Neuronal stem cell (in vitro differentiated cells): ENCODE data around the gene GPR26.

Source experiments
- DNase-seq: peaks from one replicate; pipeline ENCODE4 v3.0.0-alpha.2; 2013; ENCODE audit warnings: low spot score
- H2AFZ ChIP-seq: one replicate; pipeline ENCODE4 v1.6.1; 2013; ENCODE audit warnings: mild to moderate bottlenecking, low read length, inconsistent platforms
- H2AK5ac ChIP-seq: 2 replicates; pipeline ENCODE4 v1.6.1; 2013; ENCODE audit warnings: low read depth, mild to moderate bottlenecking, inconsistent platforms, low read length, moderate library complexity, mixed read lengths
- H2BK120ac ChIP-seq: 2 replicates; pipeline ENCODE4 v1.6.1; 2013; ENCODE audit warnings: low read depth, mild to moderate bottlenecking, inconsistent platforms, low read length, moderate library complexity, mixed read lengths
- H2BK12ac ChIP-seq: one replicate; pipeline ENCODE4 v1.6.1; 2013; ENCODE audit warnings: low read length, inconsistent platforms
- H2BK15ac ChIP-seq: 2 replicates; pipeline ENCODE4 v1.6.1; 2013; ENCODE audit warnings: mild to moderate bottlenecking, low read length, inconsistent platforms, mixed read lengths
- H2BK5ac ChIP-seq: one replicate; pipeline ENCODE4 v1.6.1; 2013; ENCODE audit warnings: inconsistent platforms, mild to moderate bottlenecking, low read length, moderate library complexity
- H3K14ac ChIP-seq: one replicate; pipeline ENCODE4 v1.6.1; 2013; ENCODE audit warnings: low read length, inconsistent platforms
- H3K18ac ChIP-seq: 2 replicates; pipeline ENCODE4 v1.6.1; 2013; ENCODE audit warnings: low read length, inconsistent platforms
- H3K23ac ChIP-seq: 2 replicates; pipeline ENCODE4 v1.6.1; 2013; ENCODE audit warnings: low read depth, mild to moderate bottlenecking, mixed read lengths, low read length, inconsistent platforms; ENCODE audit not compliant: poor library complexity
- H3K27ac ChIP-seq: replicated peaks from 3 replicates; pipeline ENCODE4 v1.5.1; 2013; ENCODE audit warnings: low read length, inconsistent platforms
- H3K27me3 ChIP-seq, 3 experiments: 2 replicates each; pipeline ENCODE4 v1.6.1; 2013; ENCODE audit warnings: low read length in 3 of 3, mild to moderate bottlenecking in 2 of 3, inconsistent platforms in 1 of 3, low read depth in 1 of 3, mixed read lengths in 1 of 3, moderate library complexity in 1 of 3; ENCODE audit not compliant: control insufficient read depth in 3 of 3, insufficient read depth in 3 of 3
- H3K36me3 ChIP-seq, 2 donors: replicated peaks in 1 of 2; 2 replicates each; pipeline ENCODE4 v1.6.1; 2013; ENCODE audit warnings: low read length in 2 of 2; ENCODE audit not compliant: control insufficient read depth in 2 of 2, insufficient read depth in 2 of 2
- H3K4ac ChIP-seq: 2 replicates; pipeline ENCODE4 v1.6.1; 2013; ENCODE audit warnings: inconsistent platforms, mild to moderate bottlenecking, low read length, moderate library complexity
- H3K4me1 ChIP-seq, 2 donors: 1 replicate in 1 of 2; 2 replicates in 1 of 2; pipeline ENCODE4 v1.6.1; 2013; ENCODE audit warnings: low read length in 2 of 2, low read depth in 1 of 2; ENCODE audit not compliant: control insufficient read depth in 2 of 2, insufficient read depth in 1 of 2
- H3K4me2 ChIP-seq: one replicate; pipeline ENCODE4 v1.6.1; 2013; ENCODE audit warnings: mild to moderate bottlenecking, low read length, inconsistent platforms; ENCODE audit not compliant: insufficient read depth, poor library complexity, severe bottlenecking
- H3K4me3 ChIP-seq, 2 donors: 2 replicates each; pipeline ENCODE4 v1.5.1; 2013; ENCODE audit warnings: low read length in 2 of 2, mild to moderate bottlenecking in 2 of 2, inconsistent platforms in 1 of 2, moderate library complexity in 1 of 2
- H3K79me1 ChIP-seq: one replicate; pipeline ENCODE4 v1.6.1; 2013; ENCODE audit warnings: low read depth, mild to moderate bottlenecking, inconsistent platforms, low read length, moderate library complexity
- H3K9ac ChIP-seq: one replicate; pipeline ENCODE4 v1.6.1; 2013; ENCODE audit warnings: mild to moderate bottlenecking, low read depth, low read length, inconsistent platforms; ENCODE audit not compliant: poor library complexity
- H3K9me3 ChIP-seq, 2 donors: replicated peaks in 1 of 2; 2 replicates each; pipeline versions ENCODE3 to v1.6.1; 2013; ENCODE audit warnings: low read length in 2 of 2, mild to moderate bottlenecking in 2 of 2, inconsistent platforms in 1 of 2, low read depth in 1 of 2, mixed read lengths in 1 of 2, moderate library complexity in 1 of 2; ENCODE audit not compliant: control insufficient read depth in 2 of 2, insufficient read depth in 1 of 2
- H4K8ac ChIP-seq: one replicate; pipeline ENCODE4 v1.6.1; 2013; ENCODE audit warnings: low read depth, mild to moderate bottlenecking, inconsistent platforms, low read length, moderate library complexity
- H4K91ac ChIP-seq: one replicate; pipeline ENCODE4 v1.6.1; 2013; ENCODE audit warnings: low read length, low read depth, mild to moderate bottlenecking, inconsistent platforms; ENCODE audit not compliant: poor library complexity
- WGBS, 2 donors: extraction: QIAGEN DNeasy Blood & Tissue Kit; methylation state at CpG; one replicate each; pipeline ENCODE4 v1.1.7; 2013; ENCODE audit warnings: missing lambda C conversion rate in 2 of 2, mixed read lengths in 1 of 2; ENCODE audit not compliant: insufficient read length in 2 of 2, insufficient replicate concordance in 1 of 2; ENCODE audit errors: extremely low coverage in 2 of 2; 5-methylcytosine and 5-hydroxymethylcytosine counted together

Gene GPR26

GRCh38 chr10:123683459-123683858, 17.3 kb downstream of the GPR26 start:
- no peak overlapping the region for H4K91ac ChIP-seq
- no peak overlapping the region for H2AK5ac ChIP-seq
- H3K9ac ChIP-seq, result no peak overlapping the region
- DNase-seq, result no peak
- no peak overlapping the region for H2BK12ac ChIP-seq
- no peak overlapping the region for H3K4ac ChIP-seq
- H3K4me3 ChIP-seq, result no peak overlapping the region
- no peak overlapping the region for H3K4me2 ChIP-seq
- no peaks in the 10 kb centered on the region for H3K9me3 ChIP-seq
- no peaks in the 10 kb centered on the region for H3K79me1 ChIP-seq
- H2AFZ ChIP-seq, result no peak overlapping the region
- H3K18ac ChIP-seq, result no peak overlapping the region
- H3K36me3 ChIP-seq, result no peaks in the 10 kb centered on the region
- no peak overlapping the region for H3K23ac ChIP-seq
- WGBS, 2 donors, result no CpG with 5 or more reads among the region's 3 CpGs
- no peak overlapping the region for H3K27ac ChIP-seq
- H3K27me3 ChIP-seq, result no peaks in the 10 kb centered on the region
- no peak overlapping the region for H4K8ac ChIP-seq
- H3K4me1 ChIP-seq, result peaks cover 0 to 2% of the 10 kb centered on the region in 2 donors
- no peak overlapping the region for H2BK120ac ChIP-seq
- no peak overlapping the region for H2BK5ac ChIP-seq
- H3K14ac ChIP-seq, result no peak overlapping the region
- no peak overlapping the region for H2BK15ac ChIP-seq

GRCh38 chr10:123683865-123684264, 17.7 kb downstream of the GPR26 start:
- H3K9ac ChIP-seq, result no peak overlapping the region
- no peak overlapping the region for H2AK5ac ChIP-seq
- no peak overlapping the region for H2BK120ac ChIP-seq
- no peaks in the 10 kb centered on the region for H3K27me3 ChIP-seq
- no peak overlapping the region for H2BK15ac ChIP-seq
- no CpG with 5 or more reads among the region's 8 CpGs for WGBS, 2 donors
- no peaks in the 10 kb centered on the region for H3K36me3 ChIP-seq
- no peaks in the 10 kb centered on the region for H3K9me3 ChIP-seq
- no peak overlapping the region for H3K4ac ChIP-seq
- no peak overlapping the region for H4K91ac ChIP-seq
- no peak overlapping the region for H3K14ac ChIP-seq
- H4K8ac ChIP-seq, result no peak overlapping the region
- H3K18ac ChIP-seq, result no peak overlapping the region
- peaks cover 0 to 2% of the 10 kb centered on the region in 2 donors for H3K4me1 ChIP-seq
- H3K27ac ChIP-seq, result no peak overlapping the region
- H2BK5ac ChIP-seq, result no peak overlapping the region
- DNase-seq, result no peak
- H2BK12ac ChIP-seq, result no peak overlapping the region
- no peak overlapping the region for H2AFZ ChIP-seq
- H3K23ac ChIP-seq, result no peak overlapping the region
- no peak overlapping the region for H3K4me3 ChIP-seq
- H3K79me1 ChIP-seq, result no peaks in the 10 kb centered on the region
- no peak overlapping the region for H3K4me2 ChIP-seq

- H3K4me1 ChIP-seq, result peaks cover 0 to 2% of the 10 kb centered on the region in 2 donors
- no peak overlapping the region for H3K4me2 ChIP-seq
- H4K91ac ChIP-seq, result no peak overlapping the region
- H2AFZ ChIP-seq, result no peak overlapping the region
- H2BK120ac ChIP-seq, result no peak overlapping the region
- no peak overlapping the region for H2BK5ac ChIP-seq
- no peak overlapping the region for H2BK12ac ChIP-seq
- H3K4me3 ChIP-seq, result no peak overlapping the region
- no peaks in the 10 kb centered on the region for H3K79me1 ChIP-seq
- no peak overlapping the region for H2BK15ac ChIP-seq
- no peak overlapping the region for H3K27ac ChIP-seq
- H3K14ac ChIP-seq, result no peak overlapping the region
- no peak overlapping the region for H4K8ac ChIP-seq
- WGBS, 2 donors, result no CpG with 5 or more reads among the region's 12 CpGs
- no peaks in the 10 kb centered on the region for H3K9me3 ChIP-seq
- H2AK5ac ChIP-seq, result no peak overlapping the region
- no peak for DNase-seq
- no peak overlapping the region for H3K18ac ChIP-seq
- no peak overlapping the region for H3K9ac ChIP-seq
- no peak overlapping the region for H3K23ac ChIP-seq
- no peaks in the 10 kb centered on the region for H3K27me3 ChIP-seq
- H3K4ac ChIP-seq, result no peak overlapping the region
- no peaks in the 10 kb centered on the region for H3K36me3 ChIP-seq
Observed at GRCh38 chr10:123685260-123685659, 19.1 kb downstream of the GPR26 start.

GRCh38 chr10:123687758-123688157, 21.6 kb downstream of the GPR26 start:
- Histone ChIP-seq H2BK120ac (no peak overlapping the region), H2BK15ac (peak overlapping the region; percentile 66), H3K9me3 (no peaks in the 10 kb centered on the region), H2BK12ac (peak overlapping the region; percentile 50), H2BK5ac (no peak overlapping the region), H4K91ac (no peak overlapping the region), H4K8ac (no peak overlapping the region), H3K4me1 (peaks cover 0 to 2% of the 10 kb centered on the region in 2 donors), H3K14ac (no peak overlapping the region), H2AFZ (no peak overlapping the region), H2AK5ac (no peak overlapping the region), H3K18ac (no peak overlapping the region), H3K23ac (no peak overlapping the region), H3K4me3 (no peak overlapping the region), H3K4me2 (no peak overlapping the region), H3K4ac (no peak overlapping the region), H3K27me3 (no peaks in the 10 kb centered on the region), H3K9ac (no peak overlapping the region), H3K79me1 (no peaks in the 10 kb centered on the region), H3K27ac (no peak overlapping the region), H3K36me3 (no peaks in the 10 kb centered on the region)
- DNase-seq, result no peak
- WGBS, 2 donors, result no CpG with 5 or more reads among the region's 13 CpGs
